Right lobe of liver (tissue), 4 donors: ENCODE measurements around the gene TMEM44.

Experiments used
- CTCF ChIP-seq, 4 donors: fragments of 200-600 bp in 3 of 4; fragments of 450-650 bp in 1 of 4; IDR thresholded peaks; one replicate each; pipeline versions ENCODE4 v1.5.1 to v1.8.0; 2016 to 2022; ENCODE audit warnings: antibody characterized with exemption in 4 of 4, mild to moderate bottlenecking in 2 of 4
- POLR2A ChIP-seq: fragments of 450-650 bp; IDR thresholded peaks from one replicate; pipeline ENCODE4 v1.6.1; 2017; ENCODE audit warnings: antibody characterized with exemption, mild to moderate bottlenecking
- donor health status: DM: no; HTN: no; CAD: no.
- donor health status: DM: no; HTN: no; CAD: no.
- donor health status: DM: no; HTN: yes; CAD: no.

- no peak for TF ChIP-seq CTCF (IDR thresholded peaks at IDR 0.05)
- TF ChIP-seq POLR2A = no peak
These were observed 64.0 kb downstream of the TMEM44 start for GRCh38 chr3:194569252-194569651.
